VCaP (cell line): ENCODE measurements around the gene PAK1.

ENCODE experiments used
- H3K27ac ChIP-seq: fragments of 450-650 bp; 2 replicates; pipeline ENCODE4 v1.5.1; 2017
- CTCF ChIP-seq: fragments of 450-650 bp; conservative IDR thresholded peaks from 2 replicates; pipeline ENCODE4 v1.5.1; 2017; ENCODE audit warnings: mild to moderate bottlenecking, moderate library complexity

Gene PAK1

GRCh38 chr11:77402218-77402556 is 71.7 kb downstream of the PAK1 start:
- H3K27ac ChIP-seq, result peak overlapping the region; percentile 83
- TF ChIP-seq CTCF, result no peak

GRCh38 chr11:77401486-77402217 is 72.2 kb downstream of the PAK1 start:
- H3K27ac ChIP-seq, result peak overlapping the region; percentile 83
- TF ChIP-seq CTCF, result no peak

- peak overlapping the region; percentile 83 for H3K27ac ChIP-seq
- peak; percentile 40 for TF ChIP-seq CTCF
Measured at GRCh38 chr11:77400775-77401449, 73.0 kb downstream of the PAK1 start.

GRCh38 chr11:77400271-77400670 is 73.6 kb downstream of the PAK1 start:
- TF ChIP-seq CTCF, result no peak
- peak overlapping the region; percentile 83 for H3K27ac ChIP-seq

- no peak for TF ChIP-seq CTCF
- no peak overlapping the region for H3K27ac ChIP-seq
Measured at GRCh38 chr11:77397631-77398030, 76.3 kb downstream of the PAK1 start.

- TF ChIP-seq CTCF, result no peak
- H3K27ac ChIP-seq, result no peak overlapping the region
Measured at GRCh38 chr11:77396911-77397310, 77.0 kb downstream of the PAK1 start.

GRCh38 chr11:77396305-77396704 is 77.6 kb downstream of the PAK1 start:
- no peak for TF ChIP-seq CTCF
- no peak overlapping the region for H3K27ac ChIP-seq
